NAMALWA (cell line): ENCODE data around the gene THAP6.
A peak's percentile ranks its signal among the peaks of the same experiment; 100 is the strongest.
"Not testable (repeated sequence)": the region's sequence is repeated elsewhere in the genome, so short reads cannot be mapped to it uniquely, and the experiment has no call there.

ENCODE experiments used
- DNase-seq: peaks from one replicate; pipeline ENCODE4 v3.0.0-alpha.2; 2015; ENCODE audit warnings: low spot score

The THAP6 gene

GRCh38 chr4:75525910-75526309 lies 11.6 kb downstream of the THAP6 start:
- no peak for DNase-seq

GRCh38 chr4:75527482-75527881 lies 13.2 kb downstream of the THAP6 start:
- DNase-seq = no peak

GRCh38 chr4:75530556-75531322 lies 16.5 kb downstream of the THAP6 start:
- no peak for DNase-seq

GRCh38 chr4:75531536-75532143 lies 17.4 kb downstream of the THAP6 start:
- not testable (repeated sequence) for DNase-seq

- DNase-seq = not testable (repeated sequence)
Measured at GRCh38 chr4:75533339-75533887, 19.1 kb downstream of the THAP6 start.

- not testable (repeated sequence) for DNase-seq
Measured at GRCh38 chr4:75533926-75534325, 19.7 kb downstream of the THAP6 start.

GRCh38 chr4:75537308-75537707 lies 23.0 kb downstream of the THAP6 start:
- DNase-seq = not testable (repeated sequence)

GRCh38 chr4:75542824-75543223 lies 28.6 kb downstream of the THAP6 start:
- no peak for DNase-seq

GRCh38 chr4:75544220-75544619 lies 29.9 kb downstream of the THAP6 start:
- not testable (repeated sequence) for DNase-seq

- DNase-seq = no peak
Measured at GRCh38 chr4:75544870-75545269, 30.6 kb downstream of the THAP6 start.

- no peak for DNase-seq
Measured at GRCh38 chr4:75545526-75545925, 31.3 kb downstream of the THAP6 start.

GRCh38 chr4:75547647-75548387 lies 33.5 kb downstream of the THAP6 start:
- peak; percentile 32 for DNase-seq

GRCh38 chr4:75549019-75549418 lies 34.7 kb downstream of the THAP6 start:
- DNase-seq = no peak

GRCh38 chr4:75552452-75552851 lies 38.2 kb downstream of the THAP6 start:
- DNase-seq = no peak

GRCh38 chr4:75555294-75556164 lies 41.3 kb downstream of the THAP6 start, which contains the start of gene ODAPH:
Gene ODAPH (plus strand): TSS chr4:75556066. CDS start chr4:75556083, 17 bp downstream.
- peak; percentile 34 for DNase-seq

GRCh38 chr4:75557696-75558095 lies 43.4 kb downstream of the THAP6 start:
- DNase-seq = no peak

GRCh38 chr4:75561789-75562188 lies 47.5 kb downstream of the THAP6 start:
- no peak for DNase-seq

- no peak for DNase-seq
Measured at GRCh38 chr4:75564023-75564422, 49.8 kb downstream of the THAP6 start.

- no peak for DNase-seq
Measured at GRCh38 chr4:75565481-75565880, 51.2 kb downstream of the THAP6 start.

GRCh38 chr4:75566911-75567310 lies 52.6 kb downstream of the THAP6 start:
- no peak for DNase-seq

- no peak for DNase-seq
Measured at GRCh38 chr4:75567725-75568124, 53.5 kb downstream of the THAP6 start.
